CD4-positive, alpha-beta T cell treated with Interferon gamma for 1 hour (primary cell): ENCODE data around the gene MIPOL1.
"Not testable (repeated sequence)": the region's sequence is repeated elsewhere in the genome, so short reads cannot be mapped to it uniquely, and the experiment has no call there.

Experiments used
- DNase-seq: peaks from one replicate; pipeline ENCODE4 v3.0.0-alpha.2; 2020

Gene MIPOL1

GRCh38 chr14:37197421-37198272 is at the start of gene MIPOL1:
TSS of gene MIPOL1 (plus strand) at chr14:37197937. CDS start at chr14:37247889, 49,952 bp downstream.
- DNase-seq = no peak

- no peak for DNase-seq
Observed at GRCh38 chr14:37150414-37150813, 47.3 kb upstream of the MIPOL1 start.

DNA sequence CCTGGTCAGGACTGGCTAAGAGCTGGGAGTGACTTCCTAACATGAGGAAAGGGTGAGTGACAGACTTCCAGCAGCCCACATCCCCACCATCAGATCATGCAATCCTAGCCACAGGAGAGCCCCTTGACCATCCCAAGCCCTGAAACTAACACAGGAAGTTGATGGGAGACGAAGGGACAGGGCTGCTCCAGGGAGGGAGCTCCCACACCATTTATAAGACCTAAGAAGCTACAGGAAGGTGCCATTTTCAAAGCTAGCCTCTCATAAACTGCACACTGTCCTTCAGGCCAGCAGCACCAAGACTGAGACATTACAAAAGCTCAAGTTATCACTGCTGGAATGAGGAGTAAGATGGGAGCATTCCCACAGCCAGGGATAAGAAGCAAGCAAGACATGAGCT is 44.7 kb upstream of the MIPOL1 start:
- DNase-seq = no peak

- DNase-seq = no peak
Observed at GRCh38 chr14:37153483-37153882, 44.3 kb upstream of the MIPOL1 start.

GRCh38 chr14:37157987-37158386 is 39.8 kb upstream of the MIPOL1 start:
- no peak for DNase-seq

DNA sequence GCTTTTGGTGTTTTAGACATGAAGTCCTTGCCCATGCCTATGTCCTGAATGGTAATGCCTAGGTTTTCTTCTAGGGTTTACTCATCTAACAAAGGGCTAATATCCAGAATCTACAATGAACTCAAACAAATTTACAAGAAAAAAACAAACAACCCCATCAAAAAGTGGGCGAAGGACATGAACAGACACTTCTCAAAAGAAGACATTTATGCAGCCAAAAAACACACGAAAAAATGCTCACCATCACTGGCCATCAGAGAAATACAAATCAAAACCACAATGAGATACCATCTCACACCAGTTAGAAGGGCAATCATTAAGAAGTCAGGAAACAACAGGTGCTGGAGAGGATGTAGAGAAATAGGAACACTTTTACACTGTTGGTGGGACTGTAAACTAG is 35.4 kb upstream of the MIPOL1 start:
- DNase-seq = not testable (repeated sequence)

DNA sequence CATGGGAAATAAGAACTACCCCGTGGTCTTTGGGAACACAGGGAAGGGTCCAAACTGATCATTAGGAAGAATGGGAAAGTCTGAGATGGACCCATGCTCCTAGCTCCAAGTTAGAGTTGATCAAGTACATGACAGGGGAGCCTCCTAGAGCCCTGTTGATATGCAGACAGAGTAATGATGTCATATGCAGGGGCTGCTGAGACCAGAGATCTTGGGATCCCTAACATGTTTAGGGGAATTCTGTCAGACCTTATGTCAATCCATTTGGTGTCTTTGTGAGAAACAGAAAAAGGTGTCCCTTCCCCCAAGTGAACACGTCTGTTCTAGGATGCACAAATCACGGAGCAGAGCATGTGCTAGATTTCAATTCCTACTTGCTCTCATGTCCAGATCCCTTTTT is 31.9 kb upstream of the MIPOL1 start:
- DNase-seq = no peak

DNA sequence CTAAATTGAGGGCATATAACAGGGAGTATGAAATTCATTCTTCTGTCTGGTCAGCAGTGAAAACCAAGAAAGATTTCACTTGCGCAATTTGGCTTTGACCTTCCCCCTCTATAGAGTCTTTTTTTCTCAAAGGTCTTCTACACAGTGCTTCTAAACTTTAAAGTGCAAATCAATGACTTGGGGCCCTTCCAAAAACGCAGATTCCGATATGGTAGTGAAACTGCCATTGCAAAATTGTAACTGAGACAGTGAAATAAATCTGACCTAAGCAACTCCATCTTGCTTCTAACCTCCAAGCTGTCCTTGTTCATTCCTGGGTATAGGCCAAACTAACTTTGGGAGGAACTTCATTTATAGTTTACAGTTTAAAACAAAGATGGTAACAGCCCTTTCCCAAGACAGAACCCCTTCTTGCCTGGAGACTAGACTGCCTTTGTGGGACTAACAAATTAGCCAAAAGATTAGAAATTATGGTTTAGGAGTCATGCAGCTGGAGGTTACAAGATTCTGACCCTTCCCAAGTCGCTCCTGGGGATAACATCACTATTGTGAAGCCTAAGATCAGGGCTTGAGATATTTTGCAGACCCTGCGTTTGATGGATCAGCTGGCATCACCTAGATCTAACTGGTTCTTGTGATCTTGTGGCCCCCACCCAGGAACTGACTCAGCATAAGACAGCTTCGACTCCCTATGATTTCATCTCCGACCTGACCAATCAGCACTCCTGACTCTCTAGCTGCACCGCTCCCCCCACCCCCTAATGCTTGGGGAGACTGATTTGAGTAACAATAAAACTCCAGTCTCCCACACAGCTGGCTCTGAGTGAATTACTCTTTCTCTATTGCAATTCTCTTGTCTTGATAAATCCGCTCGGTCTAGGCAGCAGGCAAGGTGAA is 30.3 kb upstream of the MIPOL1 start:
- DNase-seq = no peak

DNA sequence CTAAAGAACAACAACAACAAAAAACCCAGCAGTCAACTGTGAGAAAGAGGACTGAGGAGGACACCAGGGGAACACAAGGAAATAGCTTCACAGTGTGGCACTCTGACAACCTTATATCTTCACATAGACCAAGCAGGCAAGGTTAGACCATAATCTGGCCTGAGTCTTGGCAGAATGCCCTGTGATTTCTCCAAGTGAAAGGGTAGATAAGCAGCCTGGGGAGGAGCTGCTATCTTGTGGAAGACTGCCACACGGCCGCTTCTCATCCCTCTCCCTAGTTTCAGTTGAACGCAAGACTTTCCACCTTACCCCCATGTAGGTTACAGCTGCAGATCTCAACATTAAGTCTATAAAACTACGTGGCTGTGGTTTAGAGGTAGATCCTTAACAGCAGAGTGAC is 29.0 kb upstream of the MIPOL1 start:
- DNase-seq = no peak

- DNase-seq = no peak
Observed at GRCh38 chr14:37170237-37170636, 27.5 kb upstream of the MIPOL1 start.

DNA sequence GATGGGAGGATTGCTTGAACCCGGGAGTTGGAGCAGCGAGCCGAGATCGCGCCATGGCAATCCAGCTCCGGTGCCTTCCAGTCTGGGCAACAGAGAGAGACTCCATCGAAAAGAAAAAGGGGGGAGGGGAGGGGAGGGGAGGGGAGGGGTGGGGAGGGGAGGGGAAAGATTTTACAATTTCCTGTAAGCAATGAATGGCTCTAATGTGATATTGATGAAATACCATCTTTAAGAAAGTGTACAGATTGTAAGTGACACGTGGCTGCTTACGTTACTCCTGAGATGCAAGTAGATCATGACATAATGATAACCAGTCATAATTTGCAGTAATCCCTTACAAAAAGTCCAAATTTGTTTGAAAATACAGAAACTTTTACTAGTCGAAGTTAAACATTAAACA is 26.7 kb upstream of the MIPOL1 start:
- DNase-seq = no peak

DNA sequence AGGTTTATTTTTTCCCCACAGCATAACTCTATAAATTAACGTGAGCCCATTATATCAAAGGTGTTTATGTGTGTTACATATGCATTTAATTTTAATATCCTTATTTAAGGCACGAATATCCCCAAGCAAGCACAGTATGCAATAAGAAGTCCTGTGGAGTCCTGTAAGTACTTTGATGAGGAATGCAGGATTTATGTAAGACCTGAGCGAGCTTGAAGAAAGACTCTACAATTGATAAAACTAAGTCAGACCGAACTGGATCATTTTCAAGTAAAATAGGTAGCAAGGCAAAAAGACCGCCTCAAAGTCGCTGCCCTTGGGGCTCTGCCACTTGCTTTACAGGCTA is 26.1 kb upstream of the MIPOL1 start:
- DNase-seq = no peak

DNA sequence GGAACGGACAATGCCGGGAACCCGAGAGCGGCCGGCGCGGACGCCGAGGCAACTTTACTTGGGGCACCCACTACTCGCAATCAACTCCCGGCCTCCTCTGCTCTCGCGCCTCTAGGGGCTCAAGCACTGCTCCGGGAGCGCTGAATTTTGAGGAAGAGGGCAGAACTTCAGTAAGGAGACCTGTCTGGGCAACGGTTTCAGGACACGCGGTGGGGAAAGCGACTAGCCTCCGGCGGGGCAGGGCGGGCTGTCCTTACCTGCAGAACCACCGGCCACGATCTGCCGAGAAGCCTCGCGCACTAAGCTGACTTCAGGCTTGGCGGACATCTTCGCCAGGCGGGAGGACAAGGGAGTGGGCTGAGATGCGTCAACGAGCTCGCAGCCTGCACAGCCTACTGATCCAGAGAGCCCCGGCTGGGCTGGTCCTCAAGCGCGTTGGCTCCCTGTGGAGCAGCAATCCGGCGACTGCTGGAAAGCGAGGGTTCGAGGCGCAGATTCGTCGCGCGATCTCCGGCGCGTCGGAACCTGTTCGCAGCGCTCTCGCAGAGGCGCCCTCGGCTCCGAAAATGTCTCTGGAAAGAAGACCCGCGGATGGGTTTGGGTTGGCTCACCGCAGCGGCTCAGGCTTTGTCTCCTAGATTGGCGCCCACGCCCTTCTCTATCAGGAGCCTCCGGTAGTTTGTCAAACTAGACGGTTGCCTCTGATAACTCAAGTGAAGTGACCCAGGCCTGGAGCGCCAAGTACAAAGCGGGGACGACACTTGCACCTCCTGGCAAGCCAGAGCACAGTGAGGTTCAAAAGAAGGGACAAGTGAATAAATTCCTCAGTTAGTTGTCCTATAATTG is 25.5 kb upstream of the MIPOL1 start, which contains the start of gene SLC25A21:
Gene SLC25A21 (minus strand): TSS at position 583 of the 846 bp plus-strand sequence.
- DNase-seq = no peak

DNA sequence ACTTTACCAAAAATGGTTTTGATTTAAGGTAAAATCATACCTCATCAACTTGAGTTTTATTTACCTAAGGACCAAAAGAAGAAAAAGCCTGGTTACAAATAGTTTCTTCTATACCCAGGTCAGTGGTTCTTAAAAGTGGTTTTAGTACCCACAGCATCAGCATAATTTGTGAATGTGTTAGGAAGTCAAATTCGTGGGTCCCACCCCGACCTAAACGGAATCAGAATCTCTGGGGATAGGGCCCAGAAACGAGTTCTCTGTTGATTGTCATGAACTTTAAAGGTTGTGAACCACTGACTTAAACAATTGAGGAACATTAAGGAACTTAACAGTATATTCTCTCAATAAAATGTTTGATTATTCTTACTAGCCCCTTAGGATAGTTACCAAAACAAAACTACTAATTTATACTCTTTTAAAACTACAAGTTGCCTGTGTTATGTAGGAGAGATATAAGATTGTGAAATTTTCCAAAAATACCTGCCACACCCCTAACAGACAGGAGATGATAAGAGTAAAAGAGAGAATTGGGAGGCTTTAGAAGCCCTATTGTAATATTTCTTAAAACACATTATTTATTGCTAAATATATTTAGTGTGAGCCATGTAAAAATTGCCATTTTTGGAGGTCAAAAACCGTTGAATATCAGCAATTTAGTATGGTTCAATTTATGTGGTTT is 24.7 kb upstream of the MIPOL1 start:
- no peak for DNase-seq

GRCh38 chr14:37179896-37180502 is 17.7 kb upstream of the MIPOL1 start:
- no peak for DNase-seq

DNA sequence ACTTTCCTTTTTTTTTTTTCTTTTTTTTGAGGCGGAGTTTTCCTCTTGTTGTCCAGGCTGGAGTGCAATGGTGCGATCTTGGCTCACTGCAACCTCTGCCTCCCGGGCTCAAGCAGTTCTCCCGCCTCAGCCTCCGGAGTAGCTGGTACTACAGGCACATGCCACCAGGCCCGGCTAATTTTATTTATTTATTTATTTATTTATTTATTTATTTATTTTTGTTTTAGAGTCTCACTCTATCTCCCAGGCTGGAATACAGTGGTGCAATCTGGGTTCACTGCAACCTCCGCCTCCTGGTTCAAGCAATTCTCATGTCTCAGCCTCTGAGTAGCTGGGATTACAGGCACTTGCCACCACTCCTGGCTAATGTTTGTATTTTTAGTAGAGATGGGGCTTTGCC is 16.9 kb upstream of the MIPOL1 start:
- not testable (repeated sequence) for DNase-seq

DNA sequence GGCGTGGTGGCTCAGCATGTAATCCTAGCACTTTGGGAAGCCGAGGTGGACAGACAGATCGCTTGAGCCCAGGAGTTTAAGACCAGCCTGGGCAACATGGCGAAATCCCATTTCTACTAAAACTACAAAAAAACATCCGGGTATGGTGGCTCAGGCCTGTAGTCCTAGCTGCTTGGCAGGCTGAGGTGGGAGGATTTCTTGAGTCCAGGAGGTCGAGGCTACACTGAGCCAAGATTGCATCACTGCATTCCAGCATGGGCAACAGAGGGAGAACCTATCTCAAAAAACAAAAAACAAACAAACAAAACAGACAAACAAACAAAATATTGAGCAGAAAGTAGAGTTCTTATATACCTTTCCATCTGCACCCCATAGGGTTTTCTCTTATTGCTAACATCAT is 16.3 kb upstream of the MIPOL1 start:
- no peak for DNase-seq

- not testable (repeated sequence) for DNase-seq
Observed at GRCh38 chr14:37184520-37184919, 13.2 kb upstream of the MIPOL1 start.

GRCh38 chr14:37185670-37186069 is 12.1 kb upstream of the MIPOL1 start:
- no peak for DNase-seq

DNA sequence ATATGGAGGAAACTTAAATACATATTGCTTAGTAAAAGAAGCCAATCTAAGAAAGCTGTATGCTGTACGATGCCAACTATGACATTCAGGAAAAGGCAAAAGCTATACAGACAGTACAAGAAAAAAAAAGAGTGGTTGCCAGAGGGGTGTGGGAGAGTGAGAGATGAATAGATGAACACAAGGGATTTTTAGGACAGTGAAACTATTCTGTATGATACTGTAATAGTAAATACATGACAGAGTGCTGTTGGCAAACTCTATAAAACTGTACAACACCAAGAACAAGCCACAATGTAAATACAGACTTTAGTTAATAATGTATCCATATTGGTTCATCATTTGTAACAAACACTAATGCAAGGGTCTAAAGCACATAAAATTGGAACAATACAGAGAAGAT is 10.9 kb upstream of the MIPOL1 start:
- no peak for DNase-seq

GRCh38 chr14:37187294-37187693 is 10.4 kb upstream of the MIPOL1 start:
- no peak for DNase-seq
